HL-60 (cell line): ENCODE measurements around the gene SERPINA3.
"Not testable (repeated sequence)": the region's sequence is repeated elsewhere in the genome, so short reads cannot be mapped to it uniquely, and the experiment has no call there.

Experiments used
- DNase-seq, 2 experiments: peaks; one replicate each; pipeline ENCODE4 v3.0.0-alpha.2; 2010 to 2020; ENCODE audit warnings: low read depth in 1 of 2, low spot score in 1 of 2
- H3K27ac ChIP-seq: fragments of 250-450 bp; sonication (Bioruptor Pico); replicated peaks from 2 replicates; pipeline ENCODE4 v1.5.1; 2020; ENCODE audit warnings: mild to moderate bottlenecking, moderate library complexity
- H3K27me3 ChIP-seq: fragments of 250-450 bp; sonication (Bioruptor Pico); 2 replicates; pipeline ENCODE4 v1.5.1; 2021; ENCODE audit warnings: mild to moderate bottlenecking, moderate library complexity; ENCODE audit not compliant: insufficient read depth, poor library complexity, severe bottlenecking
- H3K4me3 ChIP-seq: replicated peaks from 2 replicates; pipeline ENCODE4 v1.5.1; 2011; ENCODE audit warnings: mild to moderate bottlenecking, control low read depth, low read length; ENCODE audit not compliant: insufficient read depth
- CTCF ChIP-seq: IDR thresholded peaks from one replicate; pipeline ENCODE4 v1.5.1; 2011; ENCODE audit warnings: low read length, control low read depth, inconsistent platforms; ENCODE audit not compliant: insufficient read depth
- GABPA ChIP-seq: IDR thresholded peaks from 2 replicates; pipeline ENCODE4 v1.6.1; 2012; ENCODE audit warnings: low read depth
- POLR2AphosphoS5 ChIP-seq: IDR thresholded peaks from 2 replicates; pipeline ENCODE4 v1.6.1; 2012; ENCODE audit warnings: low read depth
- REST ChIP-seq: IDR thresholded peaks from 2 replicates; pipeline ENCODE4 v1.6.1; 2012; ENCODE audit warnings: low read depth; ENCODE audit not compliant: insufficient replicate concordance
- SPI1 ChIP-seq: IDR thresholded peaks from 2 replicates; pipeline ENCODE4 v1.6.1; 2012; ENCODE audit warnings: low read depth, mild to moderate bottlenecking, borderline replicate concordance

The SERPINA3 gene

DNA sequence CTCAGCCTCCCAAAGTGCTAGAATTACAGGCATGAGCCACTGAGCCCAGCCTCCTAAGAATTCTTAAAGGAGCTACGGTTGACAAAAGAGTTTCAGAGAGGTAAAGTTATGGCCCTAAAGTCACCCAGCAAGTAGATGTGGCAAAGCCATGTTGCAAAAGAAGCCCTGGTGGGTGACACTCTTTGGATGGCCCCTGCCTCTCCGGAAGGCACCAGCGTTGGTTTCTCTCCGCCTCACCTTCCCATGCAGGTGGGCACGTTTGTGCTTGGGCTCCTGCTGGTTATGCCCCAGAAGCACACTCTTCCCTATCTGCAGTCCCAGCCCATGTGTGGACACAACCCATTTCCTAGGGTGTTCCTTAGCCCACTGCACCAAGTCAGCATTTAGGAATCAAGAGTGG is 9.5 kb upstream of the SERPINA3 start:
- TF ChIP-seq REST: no peak
- H3K27ac ChIP-seq: no peak overlapping the region
- H3K27me3 ChIP-seq: no peaks in the 10 kb centered on the region
- no peak for DNase-seq
- no peak overlapping the region for H3K4me3 ChIP-seq

GRCh38 chr14:94605361-94605760 is 6.8 kb upstream of the SERPINA3 start:
- Histone ChIP-seq H3K27ac (no peak overlapping the region), H3K27me3 (no peaks in the 10 kb centered on the region), H3K4me3 (no peak overlapping the region)
- no peak for TF ChIP-seq GABPA
- no peak for TF ChIP-seq POLR2AphosphoS5
- no peak for TF ChIP-seq SPI1
- no peak for TF ChIP-seq REST
- TF ChIP-seq CTCF: no peak
- no peak for DNase-seq

- not testable (repeated sequence) for H3K4me3 ChIP-seq, H3K27ac ChIP-seq, DNase-seq, H3K27me3 ChIP-seq
These were observed 3.2 kb upstream of the SERPINA3 start for GRCh38 chr14:94608966-94609365.

DNA sequence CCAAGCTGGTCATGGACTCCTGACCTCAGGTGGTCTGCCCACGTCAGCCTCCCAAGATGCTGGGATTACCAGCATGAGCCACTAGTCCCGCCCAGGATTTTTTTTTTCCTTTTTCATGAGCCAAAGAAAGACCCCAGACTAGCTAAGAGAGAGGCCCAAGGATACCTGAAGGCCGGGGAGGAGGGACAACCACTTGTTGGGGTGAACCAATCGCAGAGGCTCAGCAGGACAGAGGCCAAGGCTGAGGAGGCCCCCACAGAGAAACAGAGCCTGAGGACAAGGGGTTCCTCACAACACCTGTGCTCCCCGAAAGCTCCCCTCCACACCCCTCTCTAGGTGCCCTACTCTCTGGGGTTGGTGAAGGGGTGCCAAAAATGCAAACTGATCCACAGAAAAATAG is 1.0 kb upstream of the SERPINA3 start:
- H3K27ac ChIP-seq: no peak overlapping the region
- TF ChIP-seq SPI1: no peak
- no peak overlapping the region for H3K4me3 ChIP-seq
- no peak for DNase-seq
- H3K27me3 ChIP-seq: no peaks in the 10 kb centered on the region

- no peak for DNase-seq
- no peak overlapping the region for H3K27ac ChIP-seq
- TF ChIP-seq POLR2AphosphoS5: no peak
- TF ChIP-seq SPI1: no peak
- no peak for TF ChIP-seq GABPA
- TF ChIP-seq CTCF: no peak
- no peak for TF ChIP-seq REST
- no peaks in the 10 kb centered on the region for H3K27me3 ChIP-seq
- no peak overlapping the region for H3K4me3 ChIP-seq
These were observed 676 bp downstream of the SERPINA3 start for GRCh38 chr14:94612580-94613554.
